GM06990 (cell line): ENCODE results near the gene GCLM.
A peak's percentile ranks its signal among the peaks of the same experiment; 100 is the strongest.

Experiments used
- DNase-seq: peaks from one replicate; pipeline ENCODE4 v3.0.0-alpha.2; 2011; ENCODE audit not compliant: insufficient read length; ENCODE audit errors: extremely low read depth
- H3K27me3 ChIP-seq: replicated peaks from 2 replicates; pipeline ENCODE4 v1.6.0; 2011; ENCODE audit warnings: low read length; ENCODE audit not compliant: control insufficient read depth, insufficient read depth
- H3K36me3 ChIP-seq: 2 replicates; pipeline ENCODE4 v1.5.1; 2011; ENCODE audit warnings: low read length; ENCODE audit not compliant: control insufficient read depth, insufficient read depth
- H3K4me3 ChIP-seq: replicated peaks from 2 replicates; pipeline ENCODE4 v1.5.1; 2011; ENCODE audit warnings: low read depth, mild to moderate bottlenecking, control low read depth, low read length
- TF ChIP-seq, protein P1 (sequence below): IDR thresholded peaks from 2 replicates; pipeline ENCODE4 v1.5.1; 2011; ENCODE audit warnings: low read length, control low read depth, mild to moderate bottlenecking, inconsistent platforms; ENCODE audit not compliant: insufficient read depth, poor library complexity, severe bottlenecking

The GCLM gene

DNA sequence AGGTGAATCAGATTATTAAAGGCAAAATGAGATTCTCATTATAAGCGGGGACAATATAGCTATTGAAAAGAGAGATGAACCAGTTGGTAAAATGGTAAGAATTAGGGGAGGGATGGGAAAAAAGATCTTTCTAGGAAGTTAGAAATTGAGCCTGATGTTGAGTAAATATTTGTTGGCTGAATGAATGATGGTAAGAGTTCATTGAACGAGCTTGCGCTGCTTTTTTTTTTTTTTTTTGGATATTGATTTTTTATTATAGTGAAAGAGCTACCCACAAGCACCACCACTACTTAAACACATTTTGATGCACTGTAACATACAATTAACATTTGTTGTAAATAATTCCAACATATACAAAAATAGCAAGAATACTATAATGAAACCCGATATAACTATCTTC, 1.1 kb upstream of the GCLM start:
- DNase-seq = no peak
- TF ChIP-seq, protein P1, sequence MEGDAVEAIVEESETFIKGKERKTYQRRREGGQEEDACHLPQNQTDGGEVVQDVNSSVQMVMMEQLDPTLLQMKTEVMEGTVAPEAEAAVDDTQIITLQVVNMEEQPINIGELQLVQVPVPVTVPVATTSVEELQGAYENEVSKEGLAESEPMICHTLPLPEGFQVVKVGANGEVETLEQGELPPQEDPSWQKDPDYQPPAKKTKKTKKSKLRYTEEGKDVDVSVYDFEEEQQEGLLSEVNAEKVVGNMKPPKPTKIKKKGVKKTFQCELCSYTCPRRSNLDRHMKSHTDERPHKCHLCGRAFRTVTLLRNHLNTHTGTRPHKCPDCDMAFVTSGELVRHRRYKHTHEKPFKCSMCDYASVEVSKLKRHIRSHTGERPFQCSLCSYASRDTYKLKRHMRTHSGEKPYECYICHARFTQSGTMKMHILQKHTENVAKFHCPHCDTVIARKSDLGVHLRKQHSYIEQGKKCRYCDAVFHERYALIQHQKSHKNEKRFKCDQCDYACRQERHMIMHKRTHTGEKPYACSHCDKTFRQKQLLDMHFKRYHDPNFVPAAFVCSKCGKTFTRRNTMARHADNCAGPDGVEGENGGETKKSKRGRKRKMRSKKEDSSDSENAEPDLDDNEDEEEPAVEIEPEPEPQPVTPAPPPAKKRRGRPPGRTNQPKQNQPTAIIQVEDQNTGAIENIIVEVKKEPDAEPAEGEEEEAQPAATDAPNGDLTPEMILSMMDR = no peak
- Histone ChIP-seq H3K36me3 (no peaks in the 10 kb centered on the region), H3K4me3 (no peak overlapping the region), H3K27me3 (no peaks in the 10 kb centered on the region)

DNA sequence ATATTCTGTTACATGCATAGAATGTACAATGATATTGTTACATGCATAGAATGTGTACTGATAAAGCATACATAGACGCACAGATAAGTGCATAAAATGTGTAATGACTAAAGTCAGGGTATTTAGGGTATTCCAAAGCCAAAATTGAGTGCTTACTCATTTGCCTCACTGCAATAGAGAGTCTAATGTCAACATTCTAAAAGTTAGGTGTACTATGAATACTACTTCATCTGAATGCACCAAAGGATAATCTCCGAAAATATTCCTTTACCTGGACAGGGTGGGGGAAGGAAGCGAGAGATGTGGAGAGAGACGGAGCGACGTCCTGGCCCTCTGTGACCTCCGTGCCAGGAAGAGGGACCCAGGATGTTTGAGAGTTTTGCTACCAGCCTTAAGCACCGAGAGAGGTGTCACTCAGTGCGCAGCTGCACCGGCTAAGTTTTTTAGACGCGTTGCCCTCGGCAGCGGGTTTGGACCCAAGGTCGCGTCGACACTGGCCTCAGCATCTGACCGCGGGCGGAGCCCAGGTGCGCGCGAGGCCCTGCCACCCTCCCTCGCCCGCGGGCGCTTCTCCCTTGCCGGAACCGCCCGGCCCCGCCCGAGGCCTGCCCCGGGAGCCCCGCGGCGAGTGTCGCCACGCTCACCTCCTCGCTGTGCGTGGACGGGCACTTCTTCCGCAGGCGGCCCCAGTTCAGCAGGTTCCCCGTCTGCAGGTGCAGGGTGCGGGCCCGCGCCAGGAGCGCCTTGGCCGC, 660 bp downstream of the GCLM start:
- TF ChIP-seq, protein P1 = no peak
- no peaks in the 10 kb centered on the region for H3K36me3 ChIP-seq
- peak; percentile 72 for DNase-seq
- H3K4me3 ChIP-seq = peak overlapping the region; percentile 76
- no peaks in the 10 kb centered on the region for H3K27me3 ChIP-seq

DNA sequence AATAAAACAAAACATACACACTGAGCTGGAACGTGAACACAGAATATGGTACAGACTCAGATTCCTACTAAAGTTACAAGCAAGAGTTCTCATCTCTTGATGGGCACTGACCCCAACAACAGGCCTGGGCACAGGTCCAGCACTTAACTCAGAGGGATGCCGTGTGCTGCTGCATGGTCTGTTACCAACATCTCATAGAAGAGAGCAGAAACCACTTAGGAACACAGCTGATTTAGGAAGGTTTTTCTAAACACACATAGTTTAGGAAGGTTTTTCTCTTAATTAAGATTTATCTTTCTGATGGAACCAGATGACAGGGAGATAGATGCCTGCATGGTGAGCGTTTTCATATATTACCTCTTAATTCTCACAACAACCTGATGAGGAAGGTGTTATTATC, 1.5 kb downstream of the GCLM start:
- H3K4me3 ChIP-seq = peak overlapping the region; percentile 76; the same call in 1 of the 2 replicates
- no peak for DNase-seq
- TF ChIP-seq, protein P1 = no peak
- no peaks in the 10 kb centered on the region for H3K27me3 ChIP-seq
- H3K36me3 ChIP-seq = no peaks in the 10 kb centered on the region

DNA sequence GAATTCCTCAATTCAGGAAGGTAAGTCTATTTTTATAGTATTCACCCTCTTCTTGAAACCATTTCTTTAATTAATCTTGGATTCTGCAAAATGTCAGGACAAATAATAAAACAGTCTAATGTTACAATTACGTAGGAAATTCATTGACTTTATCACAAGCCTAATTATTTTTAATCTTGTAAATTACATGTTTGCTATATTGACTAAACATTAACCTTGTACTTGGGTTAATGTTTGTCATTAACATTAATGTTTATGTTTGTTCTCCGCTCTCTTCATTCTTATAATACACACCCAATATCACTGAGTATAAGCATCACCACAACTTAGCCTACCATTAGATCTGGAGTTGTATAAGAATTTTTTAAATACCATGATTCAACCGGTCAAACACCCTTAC, 2.8 kb downstream of the GCLM start:
- H3K27me3 ChIP-seq = no peaks in the 10 kb centered on the region
- H3K4me3 ChIP-seq = no peak overlapping the region
- no peak for DNase-seq
- H3K36me3 ChIP-seq = no peaks in the 10 kb centered on the region
- TF ChIP-seq, protein P1 = no peak

DNA sequence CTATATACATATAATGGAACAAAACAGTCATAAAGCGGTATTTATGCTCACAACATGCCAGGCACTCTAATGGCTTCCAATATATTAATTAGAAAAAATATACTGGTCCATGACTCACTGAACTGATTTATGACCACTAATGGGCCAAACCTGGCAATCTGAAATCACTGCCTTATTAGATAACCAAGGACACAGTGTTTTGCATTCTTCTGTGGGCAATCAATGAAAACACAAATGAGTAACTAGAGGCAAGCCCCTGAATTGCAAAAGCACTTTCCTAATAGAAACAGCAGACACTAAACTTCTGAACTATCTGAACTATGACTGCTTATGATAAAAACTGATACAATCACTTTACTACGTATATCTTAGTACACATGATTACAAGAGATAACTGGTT, 3.5 kb downstream of the GCLM start:
- DNase-seq = no peak
- H3K4me3 ChIP-seq = no peak overlapping the region
- TF ChIP-seq, protein P1 = no peak
- no peaks in the 10 kb centered on the region for H3K27me3 ChIP-seq
- no peaks in the 10 kb centered on the region for H3K36me3 ChIP-seq
